Gastrocnemius medialis (tissue), 4 donors: ENCODE data around the gene FYN.

Experiments used
- CTCF ChIP-seq, 5 experiments: fragments of 450-650 bp in 3 of 5; fragments of 200-600 bp in 2 of 5; sonication (generic) in 2 of 5; IDR thresholded peaks in 4 of 5; conservative IDR thresholded peaks in 1 of 5; 1 replicate in 4 of 5; 2 replicates in 1 of 5; pipeline ENCODE4 v1.5.1; 2016 to 2019; ENCODE audit warnings: antibody characterized with exemption in 5 of 5, mild to moderate bottlenecking in 3 of 5, moderate library complexity in 3 of 5
- POLR2A ChIP-seq, 2 donors: fragments of 450-650 bp; IDR thresholded peaks; one replicate each; pipeline ENCODE4 v1.6.1; 2017; ENCODE audit warnings: antibody characterized with exemption in 2 of 2, mild to moderate bottlenecking in 2 of 2, moderate library complexity in 2 of 2

- TF ChIP-seq CTCF (IDR thresholded peaks at IDR 0.05 in 4 of 5, conservative IDR thresholded peaks at IDR 0.05 in 1 of 5), result no peak
- no peak for TF ChIP-seq POLR2A (IDR thresholded peaks at IDR 0.05)
Measured at GRCh38 chr6:111792914-111793700, 80.1 kb downstream of the FYN start.
